Measurements from ENCODE around the gene PEMT. TPM values are rescaled to one million over a fixed set of nuclear protein-coding genes. Genes with fewer than 3 reads are reported as not detected.
"Not testable (repeated sequence)": the region's sequence is repeated elsewhere in the genome, so short reads cannot be mapped to it uniquely, and the experiment has no call there.

The PEMT gene
- total RNA-seq, 1 experiment from 2014 or later = 27.0 TPM

- in situ Hi-C loops (cut with HindIII; ENCODE audit: low pct_unique_long_range_greater_than_20kb, low sequenced_read_pairs) = no loop called here
- CTCF ChIA-PET = no interaction called here
- POLR2A ChIA-PET = interaction anchor here (0.7 kb wide), 1 partner anchor 247 kb away, joined by 3 read pairs; no protein-coding TSS in a partner anchor
- no peak overlapping the region for H3K4me3 ChIP-seq (ENCODE audit: low read depth in 2 of 2, low read length in 2 of 2)
- H3K27me3 ChIP-seq (ENCODE audit: control insufficient read depth, insufficient read depth, low read length) = no peaks in the 10 kb centered on the region
- no TSS peak for BruUV-seq (replicated peaks)
- TF ChIP-seq CTCF (IDR thresholded peaks at IDR 0.05) (no peak), POLR2AphosphoS5 (IDR thresholded peaks at IDR 0.05; ENCODE audit: low read depth, low read length) (no peak), SIN3A (IDR thresholded peaks at IDR 0.05; ENCODE audit: borderline replicate concordance, insufficient read depth, low read depth, low read length) (no peak), TCF7L2 (IDR thresholded peaks at IDR 0.05; ENCODE audit: low read depth, low read length) (no peak)
- TF ChIP-seq, protein P1, sequence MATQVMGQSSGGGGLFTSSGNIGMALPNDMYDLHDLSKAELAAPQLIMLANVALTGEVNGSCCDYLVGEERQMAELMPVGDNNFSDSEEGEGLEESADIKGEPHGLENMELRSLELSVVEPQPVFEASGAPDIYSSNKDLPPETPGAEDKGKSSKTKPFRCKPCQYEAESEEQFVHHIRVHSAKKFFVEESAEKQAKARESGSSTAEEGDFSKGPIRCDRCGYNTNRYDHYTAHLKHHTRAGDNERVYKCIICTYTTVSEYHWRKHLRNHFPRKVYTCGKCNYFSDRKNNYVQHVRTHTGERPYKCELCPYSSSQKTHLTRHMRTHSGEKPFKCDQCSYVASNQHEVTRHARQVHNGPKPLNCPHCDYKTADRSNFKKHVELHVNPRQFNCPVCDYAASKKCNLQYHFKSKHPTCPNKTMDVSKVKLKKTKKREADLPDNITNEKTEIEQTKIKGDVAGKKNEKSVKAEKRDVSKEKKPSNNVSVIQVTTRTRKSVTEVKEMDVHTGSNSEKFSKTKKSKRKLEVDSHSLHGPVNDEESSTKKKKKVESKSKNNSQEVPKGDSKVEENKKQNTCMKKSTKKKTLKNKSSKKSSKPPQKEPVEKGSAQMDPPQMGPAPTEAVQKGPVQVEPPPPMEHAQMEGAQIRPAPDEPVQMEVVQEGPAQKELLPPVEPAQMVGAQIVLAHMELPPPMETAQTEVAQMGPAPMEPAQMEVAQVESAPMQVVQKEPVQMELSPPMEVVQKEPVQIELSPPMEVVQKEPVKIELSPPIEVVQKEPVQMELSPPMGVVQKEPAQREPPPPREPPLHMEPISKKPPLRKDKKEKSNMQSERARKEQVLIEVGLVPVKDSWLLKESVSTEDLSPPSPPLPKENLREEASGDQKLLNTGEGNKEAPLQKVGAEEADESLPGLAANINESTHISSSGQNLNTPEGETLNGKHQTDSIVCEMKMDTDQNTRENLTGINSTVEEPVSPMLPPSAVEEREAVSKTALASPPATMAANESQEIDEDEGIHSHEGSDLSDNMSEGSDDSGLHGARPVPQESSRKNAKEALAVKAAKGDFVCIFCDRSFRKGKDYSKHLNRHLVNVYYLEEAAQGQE (IDR thresholded peaks at IDR 0.05; ENCODE audit: insufficient read depth in 1 of 2, low read depth in 2 of 2, low read length in 1 of 2) = no peak
- no peaks in the 10 kb centered on the region for H3K9me3 ChIP-seq (ENCODE audit: control insufficient read depth, insufficient read depth, low read depth, low read length)
- ATAC-seq (no peak), DNase-seq (ENCODE audit: low read depth, low spot score) (no peak)
- H3K36me3 ChIP-seq (ENCODE audit: control insufficient read depth, insufficient read depth, low read length) = no peaks in the 10 kb centered on the region
- no peak overlapping the region for H3K27ac ChIP-seq (ENCODE audit: low read length)
- no peaks in the 10 kb centered on the region for H3K4me1 ChIP-seq (ENCODE audit: control insufficient read depth, insufficient read depth, low read length)
- intact Hi-C loops (cut with micrococcal nuclease; ENCODE audit: unreplicated experiment) = no loop called here
These were observed 47.0 kb upstream of the PEMT start for GRCh38 chr17:17638467-17638866.

DNA sequence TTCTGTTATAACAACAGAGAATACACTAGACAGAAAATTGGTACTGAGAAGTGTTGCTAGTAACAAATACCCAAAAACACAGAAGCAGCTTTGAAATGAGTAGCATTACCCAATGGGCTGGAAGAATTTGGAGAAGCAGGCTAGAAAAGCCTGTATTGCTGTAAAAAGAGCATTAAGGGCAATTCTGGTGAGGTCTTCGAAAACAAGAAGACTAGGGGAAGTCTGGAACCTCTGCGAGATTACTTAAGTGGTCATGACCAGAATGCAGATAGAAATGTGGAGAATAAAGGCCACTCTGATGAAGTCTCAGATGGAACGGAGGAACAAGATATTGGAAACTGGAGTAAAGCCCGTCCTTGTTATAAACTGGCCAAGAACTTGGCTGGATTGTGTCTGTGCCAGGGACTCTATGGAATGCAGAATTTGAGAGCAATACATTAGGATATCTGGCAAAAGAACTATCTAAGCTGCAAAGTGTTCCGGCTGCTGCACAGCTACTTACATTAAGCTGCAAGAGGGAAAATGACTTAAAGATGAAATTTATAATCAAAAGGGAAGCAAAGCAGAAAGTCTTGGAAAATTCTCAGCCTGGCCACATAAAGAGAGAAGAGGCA, 44.9 kb upstream of the PEMT start:
- Histone ChIP-seq H3K36me3 (ENCODE audit: control insufficient read depth, insufficient read depth, low read length) (no peaks in the 10 kb centered on the region), H3K9me3 (ENCODE audit: control insufficient read depth, insufficient read depth, low read depth, low read length) (no peaks in the 10 kb centered on the region), H3K27me3 (ENCODE audit: control insufficient read depth, insufficient read depth, low read length) (no peaks in the 10 kb centered on the region), H3K4me1 (ENCODE audit: control insufficient read depth, insufficient read depth, low read length) (no peaks in the 10 kb centered on the region), H3K4me3 (ENCODE audit: low read depth in 2 of 2, low read length in 2 of 2) (no peak overlapping the region), H3K27ac (ENCODE audit: low read length) (no peak overlapping the region)
- intact Hi-C loops (cut with micrococcal nuclease; ENCODE audit: unreplicated experiment) (no loop called here), in situ Hi-C loops (cut with HindIII; ENCODE audit: low pct_unique_long_range_greater_than_20kb, low sequenced_read_pairs) (no loop called here)
- ATAC-seq = no peak
- DNase-seq (ENCODE audit: low read depth, low spot score) = no peak
- BruUV-seq (replicated peaks) = no TSS peak
- ChIA-PET POLR2A (no interaction called here), CTCF (no interaction called here)
- TF ChIP-seq CTCF (IDR thresholded peaks at IDR 0.05) = no peak
- no peak for TF ChIP-seq SIN3A (IDR thresholded peaks at IDR 0.05; ENCODE audit: borderline replicate concordance, insufficient read depth, low read depth, low read length)
- TF ChIP-seq, protein P1 (IDR thresholded peaks at IDR 0.05; ENCODE audit: insufficient read depth in 1 of 2, low read depth in 2 of 2, low read length in 1 of 2) = no peak

GRCh38 chr17:17635537-17636271, 44.2 kb upstream of the PEMT start:
- H3K4me1 ChIP-seq (ENCODE audit: control insufficient read depth, insufficient read depth, low read length); in situ Hi-C loops (cut with HindIII; ENCODE audit: low pct_unique_long_range_greater_than_20kb, low sequenced_read_pairs); BruUV-seq (replicated peaks); CTCF ChIA-PET; H3K36me3 ChIP-seq (ENCODE audit: control insufficient read depth, insufficient read depth, low read length); ATAC-seq; H3K27ac ChIP-seq (ENCODE audit: low read length); H3K27me3 ChIP-seq (ENCODE audit: control insufficient read depth, insufficient read depth, low read length); intact Hi-C loops (cut with micrococcal nuclease; ENCODE audit: unreplicated experiment); DNase-seq (ENCODE audit: low read depth, low spot score); H3K9me3 ChIP-seq (ENCODE audit: control insufficient read depth, insufficient read depth, low read depth, low read length); H3K4me3 ChIP-seq (ENCODE audit: low read depth in 2 of 2, low read length in 2 of 2): not testable (repeated sequence)
- POLR2A ChIA-PET = interaction anchor here (0.6 kb wide), 1 partner anchor 32 kb away, joined by 4 read pairs; no protein-coding TSS in a partner anchor

Data from Panc1 (cell line).